GM21526 (cell line): ENCODE results near the gene IGFL1.
"Not testable (repeated sequence)": the region's sequence is repeated elsewhere in the genome, so short reads cannot be mapped to it uniquely, and the experiment has no call there.

Experiments
- ATAC-seq: cut with Tn5 transposase; IDR thresholded peaks from one replicate; pipeline ENCODE4 v1.9.1; 2021; ENCODE audit warnings: moderate library complexity; ENCODE audit not compliant: unreplicated experiment, low FRiP score

The IGFL1 gene

GRCh38 chr19:46201454-46202310 lies 27.9 kb upstream of the IGFL1 start:
- no peak for ATAC-seq

- ATAC-seq: no peak
Measured at GRCh38 chr19:46202426-46202825, 27.1 kb upstream of the IGFL1 start.

- no peak for ATAC-seq
Measured at GRCh38 chr19:46202872-46203860, 26.4 kb upstream of the IGFL1 start.

GRCh38 chr19:46204008-46204407 lies 25.5 kb upstream of the IGFL1 start:
- ATAC-seq: no peak

- ATAC-seq: no peak
Measured at GRCh38 chr19:46205183-46205984, 24.2 kb upstream of the IGFL1 start.

GRCh38 chr19:46206176-46206575 lies 23.4 kb upstream of the IGFL1 start:
- ATAC-seq: no peak

- ATAC-seq: no peak
Measured at GRCh38 chr19:46206682-46207081, 22.9 kb upstream of the IGFL1 start.

GRCh38 chr19:46207858-46208257 lies 21.7 kb upstream of the IGFL1 start:
- not testable (repeated sequence) for ATAC-seq

- no peak for ATAC-seq
Measured at GRCh38 chr19:46209051-46209450, 20.5 kb upstream of the IGFL1 start.

- ATAC-seq: no peak
Measured at GRCh38 chr19:46209472-46209871, 20.1 kb upstream of the IGFL1 start.

GRCh38 chr19:46210669-46211068 lies 18.9 kb upstream of the IGFL1 start:
- no peak for ATAC-seq

GRCh38 chr19:46211201-46211881 lies 18.2 kb upstream of the IGFL1 start:
- no peak for ATAC-seq

GRCh38 chr19:46212592-46212991 lies 16.9 kb upstream of the IGFL1 start:
- not testable (repeated sequence) for ATAC-seq

- ATAC-seq: no peak
Measured at GRCh38 chr19:46213156-46213555, 16.4 kb upstream of the IGFL1 start.

GRCh38 chr19:46213806-46214205 lies 15.7 kb upstream of the IGFL1 start:
- no peak for ATAC-seq

GRCh38 chr19:46216612-46217011 lies 12.9 kb upstream of the IGFL1 start:
- no peak for ATAC-seq

- no peak for ATAC-seq
Measured at GRCh38 chr19:46217476-46217875, 12.1 kb upstream of the IGFL1 start.

- no peak for ATAC-seq
Measured at GRCh38 chr19:46218160-46218559, 11.4 kb upstream of the IGFL1 start.

- ATAC-seq: no peak
Measured at GRCh38 chr19:46220038-46220615, 9.4 kb upstream of the IGFL1 start.

GRCh38 chr19:46221152-46221551 lies 8.4 kb upstream of the IGFL1 start:
- ATAC-seq: no peak
